SK-N-SH treated with all-trans-retinoic acid at 6 μM for 48 hours (cell line): ENCODE results near the gene ODC1.

Source experiments
- ATAC-seq: fragments of 200-7000 bp; cut with Tn5 transposase; 3 replicates; pipeline ENCODE4 v1.9.1; 2020; ENCODE audit warnings: mild to moderate bottlenecking, moderate library complexity
- ARNTL ChIP-seq: fragments of 450-650 bp; formaldehyde crosslinking; IDR thresholded peaks from 2 replicates; pipeline ENCODE4 v1.5.0; 2020; ENCODE audit warnings: low read depth, mild to moderate bottlenecking, moderate library complexity, borderline replicate concordance
- CREB5 ChIP-seq: fragments of 250-450 bp; sonication (Bioruptor Pico); IDR thresholded peaks from 2 replicates; pipeline ENCODE4 v1.5.1; 2020; ENCODE audit warnings: low read depth, mild to moderate bottlenecking, moderate library complexity
- CSDC2 ChIP-seq: fragments of 250-450 bp; sonication (Bioruptor Pico); IDR thresholded peaks from 2 replicates; pipeline ENCODE4 v1.5.0; 2020; ENCODE audit warnings: mild to moderate bottlenecking, moderate library complexity
- CSRNP3 ChIP-seq: fragments of 250-450 bp; sonication (Bioruptor Pico); IDR thresholded peaks from 2 replicates; pipeline ENCODE4 v1.5.1; 2021; ENCODE audit warnings: mild to moderate bottlenecking, moderate library complexity
- ESRRG ChIP-seq: fragments of 250-450 bp; sonication (Bioruptor Pico); IDR thresholded peaks from 2 replicates; pipeline ENCODE4 v1.6.1; 2021; ENCODE audit warnings: mild to moderate bottlenecking
- GLIS3 ChIP-seq: fragments of 250-450 bp; sonication (Bioruptor Pico); IDR thresholded peaks from 2 replicates; pipeline ENCODE4 v1.5.0; 2020; ENCODE audit warnings: mild to moderate bottlenecking, moderate library complexity
- ISL1 ChIP-seq: fragments of 250-450 bp; sonication (Bioruptor Pico); IDR thresholded peaks from 2 replicates; pipeline ENCODE4 v2.1.2; 2022; ENCODE audit warnings: mild to moderate bottlenecking, moderate library complexity
- OSR1 ChIP-seq: fragments of 250-450 bp; sonication (Bioruptor Pico); IDR thresholded peaks from 2 replicates; pipeline ENCODE4 v1.8.0; 2022; ENCODE audit warnings: moderate library complexity, mild to moderate bottlenecking, inconsistent platforms
- PATZ1 ChIP-seq: fragments of 250-450 bp; sonication (Bioruptor Pico); IDR thresholded peaks from 2 replicates; pipeline ENCODE4 v1.8.0; 2020; ENCODE audit warnings: mild to moderate bottlenecking, moderate library complexity, borderline replicate concordance
- POU6F1 ChIP-seq: fragments of 250-450 bp; sonication (Bioruptor Pico); IDR thresholded peaks from 2 replicates; pipeline ENCODE4 v1.8.0; 2021; ENCODE audit warnings: low read depth, mild to moderate bottlenecking, moderate library complexity, borderline replicate concordance
- PPARA ChIP-seq: fragments of 250-450 bp; sonication (Bioruptor Pico); IDR thresholded peaks from 2 replicates; pipeline ENCODE4 v1.5.0; 2020; ENCODE audit warnings: mild to moderate bottlenecking, borderline replicate concordance
- RARB ChIP-seq: fragments of 250-450 bp; sonication (Bioruptor Pico); IDR thresholded peaks from 2 replicates; pipeline ENCODE4 v1.8.0; 2021; ENCODE audit warnings: mild to moderate bottlenecking, moderate library complexity
- SNAI2 ChIP-seq: fragments of 250-450 bp; sonication (Bioruptor Pico); IDR thresholded peaks from 2 replicates; pipeline ENCODE4 v1.5.0; 2020; ENCODE audit warnings: mild to moderate bottlenecking, moderate library complexity
- TCF4 ChIP-seq: fragments of 250-450 bp; sonication (Bioruptor Pico); IDR thresholded peaks from 2 replicates; pipeline ENCODE4 v1.8.0; 2021; ENCODE audit warnings: mild to moderate bottlenecking, moderate library complexity, borderline replicate concordance
- TOX ChIP-seq: fragments of 250-450 bp; sonication (Bioruptor Pico); IDR thresholded peaks from 2 replicates; pipeline ENCODE4 v1.8.0; 2021; ENCODE audit warnings: mild to moderate bottlenecking, moderate library complexity, borderline replicate concordance
- TSHZ2 ChIP-seq: fragments of 250-450 bp; sonication (Bioruptor Pico); IDR thresholded peaks from 2 replicates; pipeline ENCODE4 v1.5.0; 2020; ENCODE audit warnings: mild to moderate bottlenecking, moderate library complexity
- ZC3H10 ChIP-seq: fragments of 250-450 bp; sonication (Bioruptor Pico); IDR thresholded peaks from 2 replicates; pipeline ENCODE4 v1.5.1; 2021; ENCODE audit warnings: mild to moderate bottlenecking, moderate library complexity
- ZFP3 ChIP-seq: fragments of 250-450 bp; sonication (Bioruptor Pico); IDR thresholded peaks from 2 replicates; pipeline ENCODE4 v1.5.0; 2020; ENCODE audit warnings: mild to moderate bottlenecking, moderate library complexity
- ZFP30 ChIP-seq: fragments of 450-650 bp; formaldehyde crosslinking; IDR thresholded peaks from 2 replicates; pipeline ENCODE4 v1.5.0; 2022; ENCODE audit warnings: mild to moderate bottlenecking, moderate library complexity
- ZNF565 ChIP-seq: fragments of 450-650 bp; formaldehyde crosslinking; conservative IDR thresholded peaks from 2 replicates; pipeline ENCODE4 v1.5.0; 2020; ENCODE audit warnings: low read depth, mild to moderate bottlenecking, moderate library complexity
- ZNF70 ChIP-seq: fragments of 450-650 bp; formaldehyde crosslinking; IDR thresholded peaks from 2 replicates; pipeline ENCODE4 v1.5.0; 2020; ENCODE audit warnings: mild to moderate bottlenecking, moderate library complexity
- ZNF8 ChIP-seq: fragments of 450-650 bp; formaldehyde crosslinking; IDR thresholded peaks from 2 replicates; pipeline ENCODE4 v1.5.0; 2020; ENCODE audit warnings: mild to moderate bottlenecking, moderate library complexity

Gene ODC1

GRCh38 chr2:10487081-10487740 is 39.1 kb upstream of the ODC1 start:
- no peak for ATAC-seq
- no peak for TF ChIP-seq PPARA
- no peak for TF ChIP-seq ZNF70 (CRISPR knock-in tag)
- no peak for TF ChIP-seq OSR1 (CRISPR knock-in tag)
- TF ChIP-seq CSRNP3 (CRISPR knock-in tag): no peak
- TF ChIP-seq PATZ1 (CRISPR knock-in tag): no peak
- no peak for TF ChIP-seq TCF4 (CRISPR knock-in tag)
- TF ChIP-seq ZNF565 (CRISPR knock-in tag): no peak
- TF ChIP-seq RARB: no peak
- TF ChIP-seq ISL1 (CRISPR knock-in tag): no peak
- TF ChIP-seq ZC3H10 (CRISPR knock-in tag): no peak
- TF ChIP-seq SNAI2 (CRISPR knock-in tag): no peak
- no peak for TF ChIP-seq POU6F1 (CRISPR knock-in tag)
- TF ChIP-seq ZNF8: no peak
- no peak for TF ChIP-seq ARNTL (CRISPR knock-in tag)

GRCh38 chr2:10486601-10487079 is 38.5 kb upstream of the ODC1 start:
- TF ChIP-seq TCF4 (CRISPR knock-in tag) (no peak), GLIS3 (no peak), ZFP30 (CRISPR knock-in tag) (no peak), ESRRG (no peak), TSHZ2 (CRISPR knock-in tag) (no peak), CREB5 (no peak), ZNF70 (CRISPR knock-in tag) (no peak), RARB (no peak), ZNF565 (CRISPR knock-in tag) (no peak), SNAI2 (CRISPR knock-in tag) (no peak), CSRNP3 (CRISPR knock-in tag) (no peak), PATZ1 (CRISPR knock-in tag) (no peak), OSR1 (CRISPR knock-in tag) (no peak), ZC3H10 (CRISPR knock-in tag) (no peak), ZFP3 (CRISPR knock-in tag) (no peak), PPARA (no peak), CSDC2 (CRISPR knock-in tag) (no peak), TOX (no peak), POU6F1 (CRISPR knock-in tag) (no peak), ISL1 (CRISPR knock-in tag) (no peak)
- no peak for ATAC-seq
